D721Med (cell line): Measurements from ENCODE around the gene TBX2.

Experiments
- DNase-seq: peaks from one replicate; pipeline ENCODE4 v3.0.0; 2011; ENCODE audit warnings: low spot score; ENCODE audit not compliant: insufficient read length
- FAIRE-seq: peaks from 2 replicates; lab custom pipeline; 2011; peaks lifted over from hg19 to GRCh38; lab: Jason Lieb, UNC
- TF ChIP-seq, protein P1 (sequence below): IDR thresholded peaks from 2 replicates; pipeline ENCODE4 v1.5.1; 2012; ENCODE audit warnings: mild to moderate bottlenecking, control low read depth; ENCODE audit not compliant: insufficient read depth; ENCODE audit errors: missing control alignments

Gene TBX2

GRCh38 chr17:61360318-61360943, 39.2 kb upstream of the TBX2 start:
- FAIRE-seq: no peak

GRCh38 chr17:61361084-61361483, 38.6 kb upstream of the TBX2 start:
- TF ChIP-seq, protein P1, sequence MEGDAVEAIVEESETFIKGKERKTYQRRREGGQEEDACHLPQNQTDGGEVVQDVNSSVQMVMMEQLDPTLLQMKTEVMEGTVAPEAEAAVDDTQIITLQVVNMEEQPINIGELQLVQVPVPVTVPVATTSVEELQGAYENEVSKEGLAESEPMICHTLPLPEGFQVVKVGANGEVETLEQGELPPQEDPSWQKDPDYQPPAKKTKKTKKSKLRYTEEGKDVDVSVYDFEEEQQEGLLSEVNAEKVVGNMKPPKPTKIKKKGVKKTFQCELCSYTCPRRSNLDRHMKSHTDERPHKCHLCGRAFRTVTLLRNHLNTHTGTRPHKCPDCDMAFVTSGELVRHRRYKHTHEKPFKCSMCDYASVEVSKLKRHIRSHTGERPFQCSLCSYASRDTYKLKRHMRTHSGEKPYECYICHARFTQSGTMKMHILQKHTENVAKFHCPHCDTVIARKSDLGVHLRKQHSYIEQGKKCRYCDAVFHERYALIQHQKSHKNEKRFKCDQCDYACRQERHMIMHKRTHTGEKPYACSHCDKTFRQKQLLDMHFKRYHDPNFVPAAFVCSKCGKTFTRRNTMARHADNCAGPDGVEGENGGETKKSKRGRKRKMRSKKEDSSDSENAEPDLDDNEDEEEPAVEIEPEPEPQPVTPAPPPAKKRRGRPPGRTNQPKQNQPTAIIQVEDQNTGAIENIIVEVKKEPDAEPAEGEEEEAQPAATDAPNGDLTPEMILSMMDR: no peak
- FAIRE-seq: no peak
- no peak for DNase-seq

More at GRCh38 chr17:61360318-61360943, 39.2 kb upstream of the TBX2 start:
- TF ChIP-seq, protein P1: no peak
- DNase-seq: no peak

GRCh38 chr17:61362396-61362795, 37.2 kb upstream of the TBX2 start:
- TF ChIP-seq, protein P1: no peak
- DNase-seq: no peak

DNA sequence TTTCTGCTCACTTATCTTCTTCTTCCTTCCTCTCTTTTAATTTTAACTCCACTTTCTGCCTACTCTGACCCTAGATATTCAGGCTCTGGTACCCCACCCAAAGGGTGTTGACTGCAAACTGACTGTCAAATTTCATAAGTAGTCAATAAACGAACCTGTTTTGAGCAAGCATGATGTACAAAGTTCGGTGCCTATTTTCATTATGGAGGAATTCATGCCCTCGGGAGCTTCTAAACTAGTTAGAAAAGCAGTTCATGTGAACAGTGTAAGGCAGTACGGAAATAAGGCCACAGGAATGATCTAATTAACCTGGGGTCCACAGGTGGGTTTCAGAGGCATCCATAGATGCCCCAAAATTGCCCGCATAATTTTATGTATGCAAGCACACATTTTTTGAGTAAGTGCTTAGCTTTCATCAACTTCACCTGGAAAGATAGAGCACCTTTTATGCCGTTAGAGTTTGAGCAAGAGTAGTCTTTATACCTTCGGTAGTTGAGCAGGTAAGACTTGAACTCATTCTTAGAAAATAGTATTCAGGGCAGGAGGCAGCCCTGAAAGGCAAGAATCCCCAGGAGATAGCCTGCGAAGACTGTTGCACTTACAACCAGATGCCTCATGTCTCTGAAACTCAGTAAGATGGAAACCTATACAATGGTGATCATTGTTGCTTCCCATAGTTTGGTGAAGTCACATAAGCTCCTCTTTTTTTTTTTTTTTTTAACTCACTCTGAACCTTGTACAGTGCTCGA, 36.6 kb upstream of the TBX2 start:
- TF ChIP-seq, protein P1: no peak
- DNase-seq: no peak
- FAIRE-seq: no peak

More at GRCh38 chr17:61362396-61362795, 37.2 kb upstream of the TBX2 start:
- FAIRE-seq: no peak

- DNase-seq (no peak), FAIRE-seq (no peak)
- TF ChIP-seq, protein P1: no peak
Measured at GRCh38 chr17:61363601-61364462, 35.8 kb upstream of the TBX2 start.

GRCh38 chr17:61364463-61364846, 35.2 kb upstream of the TBX2 start:
- DNase-seq (no peak), FAIRE-seq (no peak)
- TF ChIP-seq, protein P1: no peak
